ENCODE measurements around the gene IL17REL. TPM values are rescaled to one million over a fixed set of nuclear protein-coding genes. Genes with fewer than 3 reads are reported as not detected.

The IL17REL gene
- total RNA-seq, 6 donors from 2014 or later, result 0.06 TPM; not detected in 5

DNA sequence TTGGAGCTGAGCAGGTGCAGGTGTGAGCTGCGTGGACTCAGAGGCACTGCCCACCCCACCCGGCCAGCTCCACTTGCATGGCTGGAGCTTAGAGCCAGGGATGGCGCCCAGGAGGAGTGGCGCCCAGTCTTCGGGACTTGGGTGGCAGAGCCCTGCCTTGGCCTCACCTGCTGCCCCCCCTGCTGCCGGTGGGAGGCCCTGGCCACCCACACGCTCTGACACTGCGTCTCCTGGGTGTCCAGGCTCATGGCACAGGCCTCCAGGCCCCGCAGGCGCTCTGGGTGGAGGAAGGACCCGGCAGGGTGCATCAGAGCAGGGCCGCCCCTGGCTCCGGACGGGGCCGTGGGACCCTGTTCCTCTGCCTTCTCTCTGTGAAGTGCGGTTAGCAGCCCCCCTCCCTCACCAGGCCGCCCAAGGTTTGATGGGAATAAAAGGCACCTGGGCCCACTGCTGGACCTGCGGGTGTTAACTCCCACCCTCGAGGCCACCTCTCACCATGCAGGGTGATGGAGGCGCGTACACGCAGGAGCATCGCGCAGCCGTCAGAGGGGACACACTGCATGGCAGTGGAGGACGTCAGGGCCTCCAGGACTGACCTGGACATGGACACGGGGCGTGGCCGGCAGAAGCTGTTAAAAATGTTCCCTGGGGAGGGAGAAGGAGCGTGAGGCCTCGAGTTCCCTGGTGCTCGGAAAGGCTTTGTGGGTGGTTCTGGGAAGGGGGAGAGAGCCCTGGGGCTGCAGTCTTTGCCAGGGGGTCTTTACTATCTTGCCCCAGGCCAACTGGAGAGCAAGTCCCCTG lies 11.8 kb downstream of the IL17REL start:
- no peak overlapping the region for H3K27ac ChIP-seq
- H3K4me3 ChIP-seq, result no peak overlapping the region
- peak in 1 of 2 donors; percentile 71 for DNase-seq
- H3K4me1 ChIP-seq, result peaks cover 2 to 15% (median 4%) of the 10 kb centered on the region in 4 donors
- no peaks in the 10 kb centered on the region for H3K36me3 ChIP-seq
- 92 to 96% methylated on average over 13 to 26 of the region's 32 CpGs for WGBS, 2 donors
- ATAC-seq (ENCODE audit: low FRiP score in 2 of 2), result no peak
- TF ChIP-seq, protein P1, sequence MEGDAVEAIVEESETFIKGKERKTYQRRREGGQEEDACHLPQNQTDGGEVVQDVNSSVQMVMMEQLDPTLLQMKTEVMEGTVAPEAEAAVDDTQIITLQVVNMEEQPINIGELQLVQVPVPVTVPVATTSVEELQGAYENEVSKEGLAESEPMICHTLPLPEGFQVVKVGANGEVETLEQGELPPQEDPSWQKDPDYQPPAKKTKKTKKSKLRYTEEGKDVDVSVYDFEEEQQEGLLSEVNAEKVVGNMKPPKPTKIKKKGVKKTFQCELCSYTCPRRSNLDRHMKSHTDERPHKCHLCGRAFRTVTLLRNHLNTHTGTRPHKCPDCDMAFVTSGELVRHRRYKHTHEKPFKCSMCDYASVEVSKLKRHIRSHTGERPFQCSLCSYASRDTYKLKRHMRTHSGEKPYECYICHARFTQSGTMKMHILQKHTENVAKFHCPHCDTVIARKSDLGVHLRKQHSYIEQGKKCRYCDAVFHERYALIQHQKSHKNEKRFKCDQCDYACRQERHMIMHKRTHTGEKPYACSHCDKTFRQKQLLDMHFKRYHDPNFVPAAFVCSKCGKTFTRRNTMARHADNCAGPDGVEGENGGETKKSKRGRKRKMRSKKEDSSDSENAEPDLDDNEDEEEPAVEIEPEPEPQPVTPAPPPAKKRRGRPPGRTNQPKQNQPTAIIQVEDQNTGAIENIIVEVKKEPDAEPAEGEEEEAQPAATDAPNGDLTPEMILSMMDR (IDR thresholded peaks at IDR 0.05), result no peak
- TF ChIP-seq POLR2A (IDR thresholded peaks at IDR 0.05) (no peak), EP300 (IDR thresholded peaks at IDR 0.05) (no peak), POLR2AphosphoS5 (IDR thresholded peaks at IDR 0.05) (no peak)
- no peaks in the 10 kb centered on the region for H3K9me3 ChIP-seq
- H3K27me3 ChIP-seq, result peaks cover 0 to 10% (median 1%) of the 10 kb centered on the region in 4 donors

DNA sequence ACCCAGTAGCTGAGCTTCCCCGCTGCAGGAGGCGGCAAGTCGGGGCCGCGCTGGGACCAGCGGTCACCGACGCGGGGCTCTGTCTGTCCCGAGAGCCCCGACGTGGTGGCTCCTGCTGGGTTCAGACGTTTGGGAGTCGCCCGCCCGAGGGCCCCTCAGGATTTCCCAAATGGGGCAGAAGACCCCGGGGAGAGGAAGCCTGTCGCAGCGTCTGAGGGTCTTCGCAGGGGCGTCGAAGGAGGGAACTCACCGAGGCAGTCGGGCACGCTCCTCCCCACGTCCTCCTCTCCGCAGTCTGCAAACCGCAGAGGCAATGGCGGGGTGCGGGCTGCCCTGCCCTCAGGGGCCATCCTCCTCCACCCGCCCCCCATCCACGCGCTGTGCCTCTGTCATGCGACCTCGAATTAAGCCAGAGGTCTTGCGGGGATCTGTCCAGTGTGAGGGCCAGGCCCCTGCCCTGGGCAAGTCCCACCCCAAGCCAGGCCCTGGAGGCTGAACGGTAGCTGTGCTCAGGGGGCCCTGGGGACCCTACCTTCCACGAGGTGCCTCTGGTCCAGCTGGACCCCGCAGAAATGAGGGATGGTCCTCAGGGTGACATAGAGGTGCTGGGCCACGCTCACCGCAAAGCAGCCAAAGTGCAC lies 12.5 kb downstream of the IL17REL start:
- ATAC-seq (ENCODE audit: low FRiP score in 2 of 2), result no peak
- TF ChIP-seq EP300 (IDR thresholded peaks at IDR 0.05) (no peak), POLR2AphosphoS5 (IDR thresholded peaks at IDR 0.05) (no peak), POLR2A (IDR thresholded peaks at IDR 0.05) (no peak)
- TF ChIP-seq, protein P1 (IDR thresholded peaks at IDR 0.05), result no peak
- Histone ChIP-seq H3K27me3 (peaks cover 0 to 10% (median 1%) of the 10 kb centered on the region in 4 donors), H3K36me3 (no peaks in the 10 kb centered on the region), H3K4me3 (peak overlapping the region in 3 of 4 donors; percentile 19 to 37 (median 31)), H3K27ac (no peak overlapping the region), H3K4me1 (peaks cover 2 to 15% (median 4%) of the 10 kb centered on the region in 4 donors), H3K9me3 (no peaks in the 10 kb centered on the region)
- DNase-seq, result peak in 1 of 2 donors; percentile 61
- WGBS, 2 donors, result 45% methylated on average over 33 of the region's 41 CpGs; no CpG with 5 or more reads in 1 of the 2 donors

DNA sequence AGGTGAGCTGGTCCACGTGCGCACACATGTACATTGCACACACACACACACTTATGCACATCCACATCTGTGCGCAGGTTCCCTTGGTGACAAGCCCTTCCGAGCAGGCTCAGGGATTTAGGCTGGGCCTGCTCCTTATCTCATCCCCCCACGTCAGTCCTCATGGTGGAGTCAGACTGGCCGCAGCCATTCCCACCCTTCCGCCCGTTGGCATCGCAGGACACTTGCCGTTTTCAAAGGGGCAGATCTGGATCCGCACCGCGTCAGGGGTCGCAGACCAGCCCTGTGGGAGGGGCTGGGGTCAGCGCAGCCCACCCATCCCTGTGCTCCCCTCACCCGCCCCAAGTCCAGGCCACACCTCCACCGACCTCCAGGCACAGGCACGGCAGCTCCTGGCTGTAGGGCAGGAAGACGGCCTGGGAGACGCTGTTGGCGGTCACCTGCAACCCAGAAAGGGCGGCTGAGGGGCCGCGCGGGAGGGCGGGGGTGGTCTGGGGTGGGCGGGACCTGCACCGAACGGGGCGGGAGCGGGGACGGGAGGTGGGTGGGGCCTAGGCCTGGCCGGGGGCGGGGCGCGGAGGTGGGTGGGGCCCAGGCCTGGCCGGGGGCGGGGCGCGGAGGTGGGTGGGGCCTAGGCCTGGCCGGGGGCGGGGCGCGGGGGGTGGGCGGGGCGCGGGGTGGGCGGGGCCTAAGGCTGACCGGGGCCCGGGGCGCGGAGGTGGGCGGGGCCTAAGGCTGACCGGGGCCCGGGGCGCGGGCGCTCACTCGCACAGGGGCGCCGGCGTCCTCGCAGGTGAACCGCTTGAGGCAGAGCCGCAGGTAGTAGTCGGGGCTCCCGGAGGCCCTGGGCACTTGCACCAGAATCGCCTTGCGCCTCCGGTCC lies 13.3 kb downstream of the IL17REL start:
- DNase-seq, result peak; percentile 51 to 84

DNA sequence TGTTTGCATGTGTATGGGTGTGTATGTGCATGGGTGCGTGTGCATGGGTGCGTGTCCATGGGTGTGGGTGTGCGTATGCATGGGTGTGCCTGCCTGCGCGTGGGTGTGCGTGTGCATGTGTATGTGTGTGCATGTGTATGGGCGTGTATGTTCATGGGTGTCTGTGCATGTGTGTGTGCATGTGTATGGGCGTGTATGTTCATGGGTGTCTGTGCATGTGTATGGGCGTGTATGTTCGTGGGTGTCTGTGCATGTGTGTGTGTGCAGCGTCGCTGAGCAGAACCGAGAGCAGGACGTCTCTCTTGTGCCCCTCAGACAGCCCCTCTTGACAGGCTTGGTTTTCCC lies 13.9 kb downstream of the IL17REL start:
- Histone ChIP-seq H3K4me3 (no peak overlapping the region), H3K27ac (no peak overlapping the region), H3K4me1 (peaks cover 2 to 15% (median 4%) of the 10 kb centered on the region in 4 donors), H3K27me3 (peaks cover 0 to 10% (median 1%) of the 10 kb centered on the region in 4 donors), H3K36me3 (no peaks in the 10 kb centered on the region), H3K9me3 (no peaks in the 10 kb centered on the region)
- TF ChIP-seq EP300 (IDR thresholded peaks at IDR 0.05), result no peak
- no peak for TF ChIP-seq POLR2A (IDR thresholded peaks at IDR 0.05)
- TF ChIP-seq, protein P1 (IDR thresholded peaks at IDR 0.05), result no peak
- TF ChIP-seq POLR2AphosphoS5 (IDR thresholded peaks at IDR 0.05), result no peak
- WGBS, 2 donors, result 92 to 93% methylated on average over 12 to 14 of the region's 14 CpGs
- ATAC-seq (ENCODE audit: low FRiP score in 2 of 2), result no peak
- DNase-seq, result peak in 1 of 2 donors; percentile 34

More for the DNA sequence above, 13.3 kb downstream of the IL17REL start:
- Histone ChIP-seq H3K36me3 (no peaks in the 10 kb centered on the region), H3K4me3 (peak overlapping the region in 3 of 4 donors; percentile 19 to 37 (median 31)), H3K27me3 (peaks cover 0 to 10% (median 1%) of the 10 kb centered on the region in 4 donors), H3K4me1 (peaks cover 2 to 15% (median 4%) of the 10 kb centered on the region in 4 donors), H3K27ac (no peak overlapping the region), H3K9me3 (no peaks in the 10 kb centered on the region)
- TF ChIP-seq EP300 (IDR thresholded peaks at IDR 0.05) (no peak), POLR2A (IDR thresholded peaks at IDR 0.05) (no peak), POLR2AphosphoS5 (IDR thresholded peaks at IDR 0.05) (no peak)
- TF ChIP-seq, protein P1 (IDR thresholded peaks at IDR 0.05), result no peak
- ATAC-seq (ENCODE audit: low FRiP score in 2 of 2), result peak in 1 of 2 donors; percentile 18
- 49 to 75% methylated on average over 4 to 17 of the region's 70 CpGs for WGBS, 2 donors
